ENCODE data around the gene DMBT1. TPM values are rescaled to one million over a fixed set of nuclear protein-coding genes. Genes with fewer than 3 reads are reported as not detected.

The DMBT1 gene
- total RNA-seq, 2 experiments from 2014 or later = not detected

- Histone ChIP-seq H3K4me3 (ENCODE audit: low read depth, low read length, poor library complexity, severe bottlenecking) (no peak overlapping the region), H3K79me2 (ENCODE audit: insufficient read depth, low read depth, low read length) (no peaks in the 10 kb centered on the region), H3K27ac (ENCODE audit: low read depth, low read length, poor library complexity, severe bottlenecking) (no peak overlapping the region), H3K9me3 (ENCODE audit: low read length) (no peaks in the 10 kb centered on the region), H2AFZ (ENCODE audit: low read length) (no peak overlapping the region), H4K20me1 (ENCODE audit: insufficient read depth, low read length) (no peaks in the 10 kb centered on the region), H3K9me2 (ENCODE audit: insufficient read depth, low read length) (no peaks in the 10 kb centered on the region), H3K36me3 (ENCODE audit: insufficient read depth, low read length) (no peaks in the 10 kb centered on the region), H3K4me2 (ENCODE audit: low read length) (no peak overlapping the region), H3K4me1 (ENCODE audit: insufficient read depth, low read length, poor library complexity, severe bottlenecking) (no peaks in the 10 kb centered on the region)
- no peak for DNase-seq (ENCODE audit: low spot score)
- BruUV-seq (replicated peaks) = no TSS peak
- ChIA-PET CTCF (ENCODE audit: unreplicated experiment) (no interaction called here), POLR2A (no interaction called here)
- intact Hi-C loops (cut with micrococcal nuclease; ENCODE audit: unreplicated experiment) = no loop called here
- TF ChIP-seq CTCF (conservative IDR thresholded peaks at IDR 0.05; ENCODE audit: low read length) (no peak), EZH2phosphoT487 (IDR thresholded peaks at IDR 0.05; ENCODE audit: borderline replicate concordance, low read depth, low read length) (no peak)
Observed at GRCh38 chr10:122526892-122527291, 33.7 kb upstream of the DMBT1 start.

DNA sequence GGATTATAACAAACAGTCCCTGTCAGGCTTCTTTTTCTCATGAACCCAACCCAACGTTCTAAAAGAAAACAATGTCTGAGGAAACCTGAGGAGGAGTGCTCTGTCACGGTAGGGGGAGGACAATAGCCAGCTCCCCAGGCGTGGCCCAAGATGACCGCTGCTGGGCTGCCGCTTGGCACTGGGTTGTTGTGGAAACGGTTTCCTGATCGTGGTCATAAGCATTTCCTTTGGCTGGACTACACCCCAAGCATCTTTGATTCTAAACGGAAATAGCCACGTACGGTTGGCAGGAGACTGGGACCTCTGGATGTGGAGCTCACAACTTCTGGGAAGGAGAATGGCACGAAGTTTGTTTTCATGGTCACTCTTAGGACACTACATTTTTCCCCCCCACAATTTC is 30.4 kb upstream of the DMBT1 start:
- no peak overlapping the region for H3K4me3 ChIP-seq (ENCODE audit: low read depth, low read length, poor library complexity, severe bottlenecking)
- H3K9me3 ChIP-seq (ENCODE audit: low read length) = no peaks in the 10 kb centered on the region
- ChIA-PET POLR2A (no interaction called here), CTCF (ENCODE audit: unreplicated experiment) (no interaction called here)
- H3K4me1 ChIP-seq (ENCODE audit: insufficient read depth, low read length, poor library complexity, severe bottlenecking) = no peaks in the 10 kb centered on the region
- H3K79me2 ChIP-seq (ENCODE audit: insufficient read depth, low read depth, low read length) = no peaks in the 10 kb centered on the region
- H3K36me3 ChIP-seq (ENCODE audit: insufficient read depth, low read length) = no peaks in the 10 kb centered on the region
- no peak overlapping the region for H2AFZ ChIP-seq (ENCODE audit: low read length)
- intact Hi-C loops (cut with micrococcal nuclease; ENCODE audit: unreplicated experiment) = no loop called here
- TF ChIP-seq CTCF (conservative IDR thresholded peaks at IDR 0.05; ENCODE audit: low read length) (no peak), EZH2phosphoT487 (IDR thresholded peaks at IDR 0.05; ENCODE audit: borderline replicate concordance, low read depth, low read length) (no peak)
- H4K20me1 ChIP-seq (ENCODE audit: insufficient read depth, low read length) = no peaks in the 10 kb centered on the region
- H3K27ac ChIP-seq (ENCODE audit: low read depth, low read length, poor library complexity, severe bottlenecking) = no peak overlapping the region
- no TSS peak for BruUV-seq (replicated peaks)
- no peaks in the 10 kb centered on the region for H3K9me2 ChIP-seq (ENCODE audit: insufficient read depth, low read length)
- DNase-seq (ENCODE audit: low spot score) = no peak
- H3K4me2 ChIP-seq (ENCODE audit: low read length) = no peak overlapping the region

DNA sequence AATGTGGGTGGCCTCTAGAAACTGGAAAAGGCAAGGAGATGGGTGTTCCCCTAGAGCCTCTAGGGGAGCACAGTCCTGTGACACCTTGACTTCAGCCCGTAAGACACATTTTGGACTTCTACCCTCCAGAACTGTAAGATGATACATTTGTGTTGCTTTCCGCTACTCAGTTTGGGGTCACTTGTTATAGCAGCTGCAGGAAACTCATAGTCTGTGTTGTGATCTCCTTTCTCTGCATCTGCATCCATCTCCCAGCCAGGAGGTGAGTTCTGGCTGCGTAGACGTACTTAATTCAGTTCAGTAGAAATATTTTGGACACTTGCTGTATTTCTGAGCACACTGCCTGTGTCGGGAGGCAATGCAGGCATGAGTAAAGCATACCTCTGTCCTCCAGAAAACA is 29.3 kb upstream of the DMBT1 start:
- CTCF ChIA-PET (ENCODE audit: unreplicated experiment) = interaction anchor here (0.6 kb wide), 1 partner anchor 161 kb away, joined by 3 read pairs; no protein-coding TSS in a partner anchor
- no peaks in the 10 kb centered on the region for H3K79me2 ChIP-seq (ENCODE audit: insufficient read depth, low read depth, low read length)
- no TSS peak for BruUV-seq (replicated peaks)
- no peak overlapping the region for H3K27ac ChIP-seq (ENCODE audit: low read depth, low read length, poor library complexity, severe bottlenecking)
- POLR2A ChIA-PET = no interaction called here
- H3K9me3 ChIP-seq (ENCODE audit: low read length) = no peaks in the 10 kb centered on the region
- H2AFZ ChIP-seq (ENCODE audit: low read length) = no peak overlapping the region
- no peaks in the 10 kb centered on the region for H3K9me2 ChIP-seq (ENCODE audit: insufficient read depth, low read length)
- DNase-seq (ENCODE audit: low spot score) = no peak
- H3K4me3 ChIP-seq (ENCODE audit: low read depth, low read length, poor library complexity, severe bottlenecking) = no peak overlapping the region
- H3K4me1 ChIP-seq (ENCODE audit: insufficient read depth, low read length, poor library complexity, severe bottlenecking) = no peaks in the 10 kb centered on the region
- no peak overlapping the region for H3K4me2 ChIP-seq (ENCODE audit: low read length)
- no peaks in the 10 kb centered on the region for H3K36me3 ChIP-seq (ENCODE audit: insufficient read depth, low read length)
- no peaks in the 10 kb centered on the region for H4K20me1 ChIP-seq (ENCODE audit: insufficient read depth, low read length)
- intact Hi-C loops (cut with micrococcal nuclease; ENCODE audit: unreplicated experiment) = no loop called here
- TF ChIP-seq CTCF (conservative IDR thresholded peaks at IDR 0.05; ENCODE audit: low read length) = no peak

Data from OCI-LY7 (cell line).